Caco-2 (cell line): ENCODE data around the gene LRFN4. TPM values are rescaled to one million over a fixed set of nuclear protein-coding genes. Genes with fewer than 3 reads are reported as not detected.

Source experiments
- BruUV-seq: library from RNA; stranded (reverse); fragments of 400-500 nt; replicated peaks from 2 replicates; lab custom pipeline; 2021; lab: Mats Ljungman, UMichigan
- CTCF ChIA-PET: fragments of 300-600 bp; sonication (Branson Sonifier 250); formaldehyde crosslinking; loops from one replicate; lab custom pipeline; 2022; ENCODE audit warnings: antibody characterized with exemption; lab: Charles Lee
- POLR2A ChIA-PET: fragments of 300-600 bp; sonication (Branson Sonifier 250); formaldehyde crosslinking; loops from one replicate; lab custom pipeline; 2022; ENCODE audit warnings: antibody characterized with exemption; lab: Charles Lee
- DNase-seq, 2 experiments: peaks; one replicate each; pipeline versions ENCODE4 v3.0.0 to v3.0.0-alpha.2; 2020 to 2022
- H3K27me3 ChIP-seq: replicated peaks from 2 replicates; pipeline ENCODE4 v1.6.0; 2011; ENCODE audit warnings: low read length; ENCODE audit not compliant: control insufficient read depth, insufficient read depth
- H3K36me3 ChIP-seq: 2 replicates; pipeline ENCODE4 v1.5.1; 2011; ENCODE audit warnings: low read length; ENCODE audit not compliant: control insufficient read depth, insufficient read depth
- H3K4me1 ChIP-seq: fragments of 250-450 bp; sonication (Bioruptor Pico); 2 replicates; pipeline ENCODE4 v1.5.1; 2020; ENCODE audit warnings: mild to moderate bottlenecking
- H3K4me3 ChIP-seq: 2 replicates; pipeline ENCODE4 v1.5.1; 2011; ENCODE audit warnings: low read depth, mild to moderate bottlenecking, control low read depth, low read length
- H3K9me3 ChIP-seq: fragments of 250-450 bp; sonication (Bioruptor Pico); 2 replicates; pipeline ENCODE4 v1.5.1; 2020; ENCODE audit warnings: mild to moderate bottlenecking, moderate library complexity
- H3K27ac Mint-ChIP-seq: one replicate; pipeline ENCODE4 v1.8.0; 2022; ENCODE audit warnings: mixed read lengths; ENCODE audit not compliant: unreplicated experiment
- H3K27me3 Mint-ChIP-seq: one replicate; pipeline ENCODE4 v1.8.0; 2022; ENCODE audit warnings: mixed read lengths; ENCODE audit not compliant: insufficient read depth, unreplicated experiment
- H3K36me3 Mint-ChIP-seq: one replicate; pipeline ENCODE4 v1.8.0; 2022; ENCODE audit warnings: mild to moderate bottlenecking, mixed read lengths; ENCODE audit not compliant: insufficient read depth, unreplicated experiment
- H3K4me1 Mint-ChIP-seq: one replicate; pipeline ENCODE4 v1.8.0; 2022; ENCODE audit warnings: low read depth, mixed read lengths; ENCODE audit not compliant: unreplicated experiment
- H3K4me3 Mint-ChIP-seq: one replicate; pipeline ENCODE4 v1.8.0; 2022; ENCODE audit warnings: mild to moderate bottlenecking, moderate library complexity, mixed read lengths; ENCODE audit not compliant: unreplicated experiment
- H3K9me3 Mint-ChIP-seq: one replicate; pipeline ENCODE4 v1.8.0; 2022; ENCODE audit warnings: mixed read lengths; ENCODE audit not compliant: unreplicated experiment
- intact Hi-C: fragments of 100-400 bp; cut with micrococcal nuclease; formaldehyde crosslinking; loops from one replicate; pipeline ENCODE4 v1.10.0; 2022; ENCODE audit not compliant: unreplicated experiment
- total RNA-seq: library from RNA; stranded (reverse); gene quantifications from 2 replicates; pipeline ENCODE4 v1.2.3, GENCODE V29; 2022
- TF ChIP-seq, protein P1 (sequence below), 2 experiments: fragments of 200-600 bp in 1 of 2; IDR thresholded peaks; 1 replicate in 1 of 2; 2 replicates in 1 of 2; pipeline versions ENCODE4 v1.5.1 to v1.8.0; 2011 to 2022; ENCODE audit warnings: antibody characterized with exemption in 1 of 2, control low read depth in 1 of 2, inconsistent platforms in 1 of 2, low read depth in 1 of 2, low read length in 1 of 2, mild to moderate bottlenecking in 1 of 2, moderate library complexity in 1 of 2; ENCODE audit not compliant: insufficient read depth in 1 of 2, severe bottlenecking in 1 of 2, unreplicated experiment in 1 of 2

Gene LRFN4
- total RNA-seq, 1 experiment from 2014 or later: 14.1 TPM

DNA sequence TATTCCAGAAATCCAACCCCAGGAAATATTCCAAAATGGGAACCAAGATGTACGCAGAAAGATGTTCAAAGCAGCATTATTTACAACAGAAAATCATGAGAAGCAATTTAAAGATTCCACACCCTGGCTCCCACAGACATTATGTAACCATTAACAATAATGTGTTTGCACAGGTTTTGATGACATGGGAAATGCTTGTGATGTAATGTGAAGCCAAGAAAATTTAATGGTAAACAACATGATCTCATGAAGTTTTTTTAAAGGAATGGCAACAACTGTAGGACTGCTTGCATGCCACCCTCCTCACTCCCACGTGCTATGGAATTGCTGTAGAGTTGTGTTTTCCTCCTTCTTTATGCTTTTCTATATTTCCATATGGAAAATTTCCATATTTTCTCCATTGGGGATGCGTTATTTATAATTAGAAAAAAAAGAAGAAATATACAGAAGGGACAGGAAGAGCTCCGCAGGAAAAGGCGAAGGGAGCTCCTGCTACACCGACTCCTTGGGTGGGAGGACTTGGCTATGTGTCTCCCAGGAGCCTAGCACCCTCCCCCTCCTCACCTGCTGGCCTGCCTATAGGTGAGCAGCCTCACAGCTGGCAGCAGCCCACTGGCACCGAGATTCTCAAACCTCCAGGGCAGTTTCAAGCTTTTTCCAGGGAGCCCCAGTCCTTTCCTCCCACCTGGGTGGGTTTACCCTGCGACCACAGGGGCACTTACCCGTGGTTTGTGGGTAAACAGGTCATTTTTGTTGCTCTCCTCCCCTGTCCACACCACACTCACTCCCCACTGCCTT lies 20.9 kb downstream of the LRFN4 start:
- ChIA-PET CTCF (interaction anchor here (0.6 to 1.3 kb wide), 3 partner anchors 46 to 128 kb away, joined by 3 to 5 read pairs (median 3); no protein-coding TSS in a partner anchor), POLR2A (no interaction called here)
- Mint-ChIP-seq H3K27ac (no peak overlapping the region), H3K36me3 (no peaks in the 10 kb centered on the region), H3K9me3 (no peaks in the 10 kb centered on the region), H3K27me3 (no peaks in the 10 kb centered on the region), H3K4me3 (no peak overlapping the region), H3K4me1 (peaks cover 7% of the 10 kb centered on the region)
- no peaks in the 10 kb centered on the region for H3K27me3 ChIP-seq
- no peak for DNase-seq
- H3K4me1 ChIP-seq: peaks cover 4% of the 10 kb centered on the region; the same call in 1 of the 2 replicates
- H3K9me3 ChIP-seq: no peaks in the 10 kb centered on the region
- H3K4me3 ChIP-seq: no peak overlapping the region
- no peaks in the 10 kb centered on the region for H3K36me3 ChIP-seq
- intact Hi-C loops: no loop called here
- TF ChIP-seq, protein P1, sequence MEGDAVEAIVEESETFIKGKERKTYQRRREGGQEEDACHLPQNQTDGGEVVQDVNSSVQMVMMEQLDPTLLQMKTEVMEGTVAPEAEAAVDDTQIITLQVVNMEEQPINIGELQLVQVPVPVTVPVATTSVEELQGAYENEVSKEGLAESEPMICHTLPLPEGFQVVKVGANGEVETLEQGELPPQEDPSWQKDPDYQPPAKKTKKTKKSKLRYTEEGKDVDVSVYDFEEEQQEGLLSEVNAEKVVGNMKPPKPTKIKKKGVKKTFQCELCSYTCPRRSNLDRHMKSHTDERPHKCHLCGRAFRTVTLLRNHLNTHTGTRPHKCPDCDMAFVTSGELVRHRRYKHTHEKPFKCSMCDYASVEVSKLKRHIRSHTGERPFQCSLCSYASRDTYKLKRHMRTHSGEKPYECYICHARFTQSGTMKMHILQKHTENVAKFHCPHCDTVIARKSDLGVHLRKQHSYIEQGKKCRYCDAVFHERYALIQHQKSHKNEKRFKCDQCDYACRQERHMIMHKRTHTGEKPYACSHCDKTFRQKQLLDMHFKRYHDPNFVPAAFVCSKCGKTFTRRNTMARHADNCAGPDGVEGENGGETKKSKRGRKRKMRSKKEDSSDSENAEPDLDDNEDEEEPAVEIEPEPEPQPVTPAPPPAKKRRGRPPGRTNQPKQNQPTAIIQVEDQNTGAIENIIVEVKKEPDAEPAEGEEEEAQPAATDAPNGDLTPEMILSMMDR (IDR thresholded peaks at IDR 0.05; ENCODE audit: insufficient read depth in 1 of 2, low read depth in 1 of 2, low read length in 1 of 2, severe bottlenecking in 1 of 2, unreplicated experiment in 1 of 2): no peak
- no TSS peak for BruUV-seq

GRCh38 chr11:66878474-66878873 lies 21.6 kb downstream of the LRFN4 start:
- TF ChIP-seq, protein P1 (IDR thresholded peaks at IDR 0.05; ENCODE audit: insufficient read depth in 1 of 2, low read depth in 1 of 2, low read length in 1 of 2, severe bottlenecking in 1 of 2, unreplicated experiment in 1 of 2): no peak
- no TSS peak for BruUV-seq
- Histone ChIP-seq H3K4me1 (peaks cover 4% of the 10 kb centered on the region; the same call in 1 of the 2 replicates), H3K27me3 (no peaks in the 10 kb centered on the region), H3K4me3 (no peak overlapping the region), H3K36me3 (no peaks in the 10 kb centered on the region), H3K9me3 (no peaks in the 10 kb centered on the region)
- Mint-ChIP-seq H3K27me3 (no peaks in the 10 kb centered on the region), H3K4me3 (no peak overlapping the region), H3K27ac (no peak overlapping the region), H3K4me1 (peaks cover 7% of the 10 kb centered on the region), H3K9me3 (no peaks in the 10 kb centered on the region), H3K36me3 (no peaks in the 10 kb centered on the region)
- DNase-seq: no peak
- POLR2A ChIA-PET: no interaction called here
- intact Hi-C loops: no loop called here
- CTCF ChIA-PET: interaction anchor here (0.6 to 1.7 kb wide), 3 partner anchors 45 to 143 kb away, joined by 3 to 5 read pairs (median 3); no protein-coding TSS in a partner anchor

GRCh38 chr11:66879000-66879399 lies 22.1 kb downstream of the LRFN4 start:
- H3K36me3 Mint-ChIP-seq: no peaks in the 10 kb centered on the region
- TF ChIP-seq, protein P1 (IDR thresholded peaks at IDR 0.05; ENCODE audit: insufficient read depth in 1 of 2, low read depth in 1 of 2, low read length in 1 of 2, severe bottlenecking in 1 of 2, unreplicated experiment in 1 of 2): no peak
- Histone ChIP-seq H3K27me3 (no peaks in the 10 kb centered on the region), H3K36me3 (no peaks in the 10 kb centered on the region), H3K9me3 (no peaks in the 10 kb centered on the region), H3K4me1 (peaks cover 4% of the 10 kb centered on the region; the same call in 1 of the 2 replicates), H3K4me3 (no peak overlapping the region)
- no peaks in the 10 kb centered on the region for H3K9me3 Mint-ChIP-seq
- BruUV-seq: no TSS peak
- peaks cover 7% of the 10 kb centered on the region for H3K4me1 Mint-ChIP-seq
- ChIA-PET POLR2A (no interaction called here), CTCF (interaction anchor here (0.5 to 1.7 kb wide), 3 partner anchors 97 to 586 kb away, joined by 3 to 5 read pairs (median 3); no protein-coding TSS in a partner anchor)
- intact Hi-C loops: no loop called here
- no peaks in the 10 kb centered on the region for H3K27me3 Mint-ChIP-seq
- DNase-seq: no peak
- no peak overlapping the region for H3K27ac Mint-ChIP-seq
- no peak overlapping the region for H3K4me3 Mint-ChIP-seq
